HG02884 (cell line): ENCODE measurements around the gene THTPA.

ENCODE experiments used
- ATAC-seq: cut with Tn5 transposase; IDR thresholded peaks from one replicate; pipeline ENCODE4 v1.9.1; 2021; ENCODE audit warnings: mild to moderate bottlenecking, moderate library complexity; ENCODE audit not compliant: unreplicated experiment

Gene THTPA, protein sequence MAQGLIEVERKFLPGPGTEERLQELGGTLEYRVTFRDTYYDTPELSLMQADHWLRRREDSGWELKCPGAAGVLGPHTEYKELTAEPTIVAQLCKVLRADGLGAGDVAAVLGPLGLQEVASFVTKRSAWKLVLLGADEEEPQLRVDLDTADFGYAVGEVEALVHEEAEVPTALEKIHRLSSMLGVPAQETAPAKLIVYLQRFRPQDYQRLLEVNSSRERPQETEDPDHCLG

GRCh38 chr14:23555882-23556699 is at the start of gene THTPA:
Gene THTPA, plus strand, starts transcription at chr14:23556271. Its CDS starts 487 bp downstream, at chr14:23556758.
- peak; percentile 83 for ATAC-seq

- no peak for ATAC-seq
Observed at GRCh38 chr14:23512156-23512555, 43.9 kb upstream of the THTPA start.

DNA sequence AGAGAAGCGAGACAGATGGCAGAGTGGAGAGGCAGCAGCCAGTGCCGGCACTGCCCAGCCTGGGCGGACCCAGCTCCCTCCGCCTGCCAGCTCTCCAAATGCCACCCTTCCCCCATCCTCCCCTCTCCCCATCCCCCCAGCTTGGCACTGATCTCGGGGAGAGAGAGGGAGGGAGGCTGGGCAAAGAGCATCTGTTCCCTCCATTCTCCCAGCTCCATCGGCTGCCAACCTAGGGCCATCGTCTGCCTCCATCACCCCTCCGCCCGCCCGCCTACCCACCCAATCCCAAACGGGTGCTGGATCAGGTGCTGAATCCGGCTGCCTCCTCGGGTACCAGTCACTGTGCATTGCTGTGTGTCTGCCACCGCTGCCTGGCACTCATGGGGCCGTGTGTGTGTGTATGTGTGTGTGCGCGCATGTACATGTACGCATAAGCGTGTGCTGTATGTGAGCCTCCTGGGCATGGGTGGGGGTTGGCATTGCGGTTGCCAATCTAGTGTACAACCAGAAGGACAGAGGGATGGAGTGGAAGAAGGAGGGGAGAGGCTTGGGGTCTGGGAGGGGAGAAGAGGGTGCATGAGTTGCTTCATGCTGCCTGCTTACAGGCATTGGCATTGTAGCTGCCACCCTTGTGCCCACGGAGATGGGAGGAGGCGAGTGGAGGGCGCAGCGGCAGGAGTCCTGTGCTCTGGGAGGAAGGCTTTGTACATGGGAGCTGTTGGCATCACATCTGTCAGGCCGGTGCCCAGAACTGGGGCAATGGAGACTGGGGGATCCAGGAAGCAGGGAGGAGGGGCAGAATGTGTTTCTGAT is 42.9 kb upstream of the THTPA start:
- ATAC-seq = no peak

DNA sequence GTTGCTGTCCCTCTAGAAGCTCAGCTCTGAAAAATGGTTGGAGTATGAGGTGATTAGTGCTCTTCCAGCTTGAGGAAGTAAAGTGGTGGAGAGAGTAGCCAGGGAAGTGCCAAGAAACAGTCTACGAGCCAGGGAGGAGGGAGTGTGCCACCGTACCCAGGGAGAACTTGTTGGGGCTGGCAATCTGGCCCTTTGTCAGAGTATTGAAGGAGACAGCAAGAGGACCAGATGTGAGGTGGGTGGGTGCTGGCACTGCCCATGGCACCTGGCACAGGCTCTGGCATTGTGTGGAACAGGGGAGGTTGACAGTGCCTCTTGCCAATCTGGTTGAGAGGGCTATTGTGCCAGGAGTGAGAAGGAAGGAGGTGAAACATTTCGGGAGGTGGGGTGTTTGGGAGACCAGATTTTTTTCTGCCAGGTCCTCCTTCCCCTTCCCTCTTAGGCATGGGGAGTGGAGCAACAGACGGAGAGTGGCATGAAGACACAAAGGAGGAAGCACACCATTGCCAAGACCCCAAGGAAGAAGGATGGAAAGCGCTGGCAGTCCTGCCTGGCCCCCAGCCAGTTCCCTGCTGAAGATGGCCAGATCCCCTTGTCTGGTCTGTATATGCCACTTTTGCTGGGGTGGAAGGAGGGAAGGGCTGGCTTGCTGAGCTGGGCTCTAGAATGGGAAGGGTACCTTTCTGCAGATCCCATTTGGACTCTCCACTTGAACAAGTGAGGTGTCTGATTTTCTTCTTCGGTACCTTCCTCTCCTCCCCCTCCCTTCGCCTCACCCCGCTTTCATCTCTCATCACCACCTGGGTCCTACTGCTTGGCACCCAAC is 42.0 kb upstream of the THTPA start:
- ATAC-seq = no peak

GRCh38 chr14:23514644-23514957 is 41.5 kb upstream of the THTPA start:
- ATAC-seq = no peak

GRCh38 chr14:23517650-23518326 is 38.3 kb upstream of the THTPA start:
- no peak for ATAC-seq

- ATAC-seq = no peak
Observed at GRCh38 chr14:23518709-23519108, 37.4 kb upstream of the THTPA start.

- no peak for ATAC-seq
Observed at GRCh38 chr14:23520899-23521533, 35.1 kb upstream of the THTPA start.

DNA sequence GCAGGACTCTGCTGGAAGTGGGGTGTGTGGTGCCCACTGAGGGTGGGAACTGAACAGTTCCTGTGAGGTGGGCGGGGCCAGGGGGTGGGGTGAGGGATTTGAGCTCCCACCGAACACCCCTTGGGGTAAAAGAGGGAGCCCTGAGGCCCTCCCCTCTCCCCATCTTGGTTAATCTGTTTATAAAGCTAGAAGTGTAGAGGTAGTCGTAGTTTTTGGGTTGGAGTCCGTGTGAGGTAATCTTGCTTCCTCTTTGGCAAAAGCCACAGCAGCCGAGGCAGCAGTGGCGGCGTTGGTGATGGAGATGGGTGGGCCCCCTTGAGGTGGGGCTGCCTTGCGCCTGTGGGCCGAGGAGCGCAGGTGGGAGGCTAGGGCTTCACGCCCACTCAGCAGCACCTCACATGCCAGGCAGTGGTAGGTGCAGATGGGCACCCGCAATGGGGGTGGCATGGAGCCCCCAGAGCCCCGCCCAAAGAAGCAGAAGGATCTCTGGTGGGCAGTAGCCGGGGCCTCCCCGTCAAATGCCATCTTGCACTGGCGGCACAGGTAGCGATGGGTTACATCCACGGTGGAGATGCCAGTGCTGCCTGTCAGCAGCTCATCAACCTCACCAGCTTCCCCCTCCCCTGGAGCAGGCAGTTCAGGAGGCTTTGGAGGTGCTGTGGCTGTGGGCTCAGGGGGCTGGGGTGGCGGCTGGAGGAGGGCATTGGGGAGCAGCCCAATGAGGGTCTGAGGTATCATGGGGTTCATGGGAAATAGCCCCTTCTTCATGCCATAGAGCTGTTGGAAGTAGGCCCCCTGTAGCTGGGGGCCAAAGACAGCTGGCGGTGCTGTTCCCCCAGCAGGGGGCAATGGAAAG is 34.1 kb upstream of the THTPA start:
- no peak for ATAC-seq

DNA sequence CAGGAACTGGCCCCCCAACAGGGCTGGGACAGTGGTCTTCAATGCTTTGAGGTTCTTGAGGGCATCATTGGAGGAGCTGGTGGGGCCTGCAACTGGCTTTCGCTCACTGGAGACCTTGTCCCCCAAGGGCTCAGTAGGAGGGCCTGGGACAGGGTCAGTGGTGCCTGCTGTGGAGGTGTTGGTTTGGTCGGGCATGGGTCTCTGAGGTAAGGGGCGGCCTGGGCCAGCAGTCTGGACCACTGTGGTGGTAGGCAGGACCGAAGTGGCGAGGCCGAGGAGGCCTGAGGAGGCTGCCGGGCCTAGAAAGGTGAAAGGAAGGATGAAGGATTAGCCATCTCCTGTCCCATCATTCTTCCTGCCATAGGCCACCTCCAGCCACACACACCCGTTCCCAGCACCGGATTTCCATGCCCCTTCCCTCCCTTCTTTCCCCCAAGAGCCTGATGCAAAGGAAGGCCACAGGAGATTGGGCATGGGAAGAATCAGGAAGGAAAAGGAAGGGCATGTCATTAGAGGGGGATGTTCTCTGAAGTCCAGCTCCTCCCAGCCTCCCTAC is 33.4 kb upstream of the THTPA start:
- no peak for ATAC-seq

DNA sequence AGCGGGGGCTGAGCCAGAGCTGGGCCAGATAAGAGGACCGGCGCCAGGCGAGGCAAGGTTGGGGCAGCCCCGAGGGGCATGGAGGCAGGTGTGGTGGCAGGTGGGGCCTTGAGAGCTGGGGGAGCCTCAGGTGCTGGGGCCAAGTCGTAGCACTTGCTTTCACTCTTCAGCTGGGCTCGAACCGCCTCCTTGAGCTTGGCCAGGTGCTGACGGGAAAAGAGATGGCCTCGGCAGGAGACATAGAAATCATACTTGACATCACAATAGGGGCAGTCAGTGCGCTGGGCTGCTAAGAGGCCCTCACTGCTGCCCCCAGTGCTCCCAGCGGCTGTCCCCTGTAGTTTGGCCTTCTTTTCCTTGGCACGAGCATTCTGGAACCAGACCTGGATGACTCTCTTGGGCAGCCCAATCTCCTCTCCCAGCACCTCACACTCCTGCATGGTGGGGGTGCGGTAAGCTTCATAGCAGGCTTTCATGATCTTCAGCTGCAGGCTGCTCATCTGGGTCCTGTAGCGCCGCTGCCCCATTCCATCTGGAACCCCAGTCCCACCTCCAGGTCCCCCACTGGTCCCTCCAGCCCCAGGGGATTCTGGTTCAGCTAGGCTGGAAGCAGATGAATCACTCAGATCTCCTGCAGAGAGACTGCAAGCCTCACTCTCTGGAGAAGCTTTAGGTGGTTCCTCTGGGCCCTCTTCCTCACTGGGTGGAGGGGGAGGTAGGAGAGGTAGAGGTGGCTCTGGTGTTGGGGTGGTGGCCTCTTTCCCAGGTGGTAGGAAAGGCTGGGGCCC is 32.6 kb upstream of the THTPA start:
- ATAC-seq = no peak

DNA sequence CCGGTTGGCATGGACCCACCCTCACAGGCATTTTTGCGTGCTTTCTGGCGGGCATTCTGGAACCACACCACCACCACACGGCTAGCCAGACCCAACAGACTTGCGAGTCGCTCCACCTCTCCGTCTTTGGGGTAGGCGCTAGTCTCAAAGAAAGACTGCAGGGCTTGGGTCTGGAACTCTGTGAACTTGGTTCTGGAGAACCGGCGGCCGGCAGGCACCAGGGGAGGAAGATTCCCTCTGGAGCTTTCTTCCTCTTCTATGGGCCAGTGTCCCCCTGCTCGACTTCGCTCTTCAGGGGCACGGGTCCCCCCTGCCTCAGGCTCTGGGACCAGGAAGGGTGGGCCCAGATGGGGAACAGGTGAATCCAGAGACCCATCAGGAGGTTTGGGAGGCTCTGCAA is 31.1 kb upstream of the THTPA start:
- no peak for ATAC-seq

DNA sequence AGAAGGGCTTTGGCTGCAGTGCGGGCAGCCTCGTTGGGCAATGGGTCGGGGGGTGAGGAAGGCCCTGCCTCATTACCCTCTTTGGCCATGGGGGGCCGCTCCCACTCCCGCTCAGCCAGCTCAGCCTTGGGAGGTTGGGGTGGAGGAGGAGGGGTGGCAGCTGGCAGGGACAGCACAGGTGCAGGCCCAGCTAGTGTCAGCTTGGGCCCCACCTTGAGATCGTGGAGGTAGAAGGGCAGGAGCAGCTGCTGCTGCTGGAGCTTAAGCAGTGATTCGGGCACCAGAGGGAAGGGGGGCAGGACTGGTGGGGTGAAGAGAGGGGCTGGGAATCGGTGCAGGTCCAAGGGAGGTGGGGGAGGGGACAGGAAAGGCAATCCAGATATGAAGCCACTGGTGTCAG is 30.5 kb upstream of the THTPA start:
- no peak for ATAC-seq

GRCh38 chr14:23528555-23528954 is 27.5 kb upstream of the THTPA start:
- ATAC-seq = no peak

DNA sequence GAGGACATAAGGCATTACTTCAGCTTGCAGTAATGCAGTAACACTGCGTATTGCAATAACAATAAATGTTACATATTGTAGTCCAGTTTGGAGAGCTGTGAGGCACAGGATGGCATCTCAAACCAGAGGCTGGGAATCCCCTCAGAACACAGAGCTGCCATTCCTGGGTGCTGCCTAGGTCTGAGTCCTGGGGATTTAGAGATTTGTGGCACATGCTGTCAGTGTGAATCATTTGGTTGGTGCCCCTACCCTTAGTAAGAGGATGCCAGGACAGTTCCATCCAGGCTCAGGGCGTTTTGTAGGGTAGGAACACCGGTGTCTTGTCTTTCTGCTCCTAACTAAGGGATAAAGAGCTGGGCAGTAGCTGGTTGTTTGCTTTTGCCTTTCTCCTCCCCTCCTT is 27.1 kb upstream of the THTPA start:
- ATAC-seq = no peak

DNA sequence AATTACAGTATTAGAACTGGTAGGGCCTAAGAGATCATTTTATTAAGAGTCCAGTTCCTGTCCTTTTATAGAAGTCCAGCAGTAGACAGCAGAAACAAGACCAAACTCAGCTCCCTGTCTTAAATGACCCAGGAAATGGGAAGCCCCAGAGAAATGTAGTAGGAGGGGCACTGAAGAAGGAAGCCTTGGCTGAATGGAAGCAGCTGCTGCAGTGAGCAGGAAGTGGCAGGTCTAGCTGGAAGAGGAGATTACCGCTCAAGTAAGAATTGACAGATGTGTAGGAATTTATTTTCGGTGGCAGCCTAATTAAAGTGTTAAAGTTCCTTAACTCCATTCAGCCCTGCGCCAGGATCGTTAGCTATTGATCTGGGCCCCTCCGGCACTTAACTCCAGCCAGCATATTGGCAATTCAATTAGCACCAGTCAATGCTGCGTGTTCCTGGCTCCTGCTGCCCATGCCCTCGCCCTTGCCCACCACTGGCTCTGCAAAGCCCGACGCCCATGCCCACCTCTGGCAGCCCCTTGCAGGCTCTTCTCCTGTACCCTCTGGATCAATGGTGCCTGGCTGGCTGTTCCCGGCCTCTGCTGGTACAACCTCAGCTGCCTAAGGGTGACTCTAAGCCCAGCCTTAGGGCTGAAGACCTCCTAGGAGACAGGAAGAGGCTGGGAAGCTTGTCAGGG is 25.6 kb upstream of the THTPA start:
- ATAC-seq = no peak

DNA sequence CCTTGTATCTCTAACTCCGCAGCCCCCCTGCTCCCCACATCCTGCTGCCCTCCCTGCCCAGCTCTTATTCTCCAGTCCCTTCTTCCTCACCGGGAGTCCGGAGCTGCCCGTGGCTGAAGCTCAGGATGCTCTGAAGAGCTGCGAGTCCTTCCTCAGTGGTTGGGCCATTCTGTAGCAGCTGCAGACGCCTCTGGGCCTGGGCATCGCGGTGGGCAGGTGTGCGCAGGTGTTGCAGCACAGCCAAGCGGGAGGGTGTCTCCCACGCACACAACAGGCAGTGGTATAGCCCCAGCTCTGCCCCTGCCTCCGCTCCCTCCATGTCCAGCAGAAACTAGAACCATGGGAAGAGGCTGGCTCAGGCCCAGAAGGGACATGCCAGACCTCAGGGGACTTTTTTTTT is 24.7 kb upstream of the THTPA start:
- ATAC-seq = no peak
